NCI-H345 treated with DMSO at 0.1 percent for 48 hours (cell line): ENCODE data around the gene FST.
A peak's percentile ranks its signal among the peaks of the same experiment; 100 is the strongest.

Experiments
- DNase-seq: peaks from one replicate; lab custom pipeline; 2025; ENCODE audit not compliant: unreplicated experiment; lab: John Stamatoyannopoulos, UW

The FST gene

GRCh38 chr5:53480416-53481158 lies at the start of gene FST:
Gene FST (plus strand): TSS chr5:53480629. CDS start chr5:53480792, 163 bp downstream.
- DNase-seq, result peak; percentile 59

GRCh38 chr5:53431665-53432064 lies 48.8 kb upstream of the FST start:
- DNase-seq, result no peak

GRCh38 chr5:53433026-53433425 lies 47.4 kb upstream of the FST start:
- DNase-seq, result no peak

GRCh38 chr5:53434541-53434940 lies 45.9 kb upstream of the FST start:
- no peak for DNase-seq

- DNase-seq, result no peak
These were observed 43.8 kb upstream of the FST start for GRCh38 chr5:53436480-53437191.

- DNase-seq, result no peak
These were observed 42.4 kb upstream of the FST start for GRCh38 chr5:53438079-53438478.

GRCh38 chr5:53438486-53439472 lies 41.6 kb upstream of the FST start:
- no peak for DNase-seq

GRCh38 chr5:53442961-53443360 lies 37.5 kb upstream of the FST start:
- no peak for DNase-seq

GRCh38 chr5:53445569-53445968 lies 34.9 kb upstream of the FST start:
- DNase-seq, result no peak

GRCh38 chr5:53446908-53447307 lies 33.5 kb upstream of the FST start:
- no peak for DNase-seq

- no peak for DNase-seq
These were observed 31.6 kb upstream of the FST start for GRCh38 chr5:53448851-53449250.

- no peak for DNase-seq
These were observed 26.3 kb upstream of the FST start for GRCh38 chr5:53453898-53454718.

GRCh38 chr5:53454719-53455000 lies 25.8 kb upstream of the FST start:
- no peak for DNase-seq

GRCh38 chr5:53456366-53456765 lies 24.1 kb upstream of the FST start:
- DNase-seq, result no peak

- no peak for DNase-seq
These were observed 16.4 kb upstream of the FST start for GRCh38 chr5:53463909-53464621.

- no peak for DNase-seq
These were observed 15.7 kb upstream of the FST start for GRCh38 chr5:53464722-53465121.

- no peak for DNase-seq
These were observed 10.3 kb upstream of the FST start for GRCh38 chr5:53469946-53470687.

- DNase-seq, result no peak
These were observed 8.2 kb upstream of the FST start for GRCh38 chr5:53472279-53472678.

- no peak for DNase-seq
These were observed 7.5 kb upstream of the FST start for GRCh38 chr5:53472720-53473510.
